Mesenchymal stem cell (in vitro differentiated cells and primary cell): Measurements from ENCODE around the gene MRPL42.
"Not testable (repeated sequence)": the region's sequence is repeated elsewhere in the genome, so short reads cannot be mapped to it uniquely, and the experiment has no call there.

Experiments used
- DNase-seq: peaks from one replicate; pipeline ENCODE4 v3.0.0-alpha.2; 2013
- H2AFZ ChIP-seq: one replicate; pipeline ENCODE4 v1.6.1; 2013; ENCODE audit warnings: low read depth, mild to moderate bottlenecking, control low read depth, inconsistent platforms, low read length, moderate library complexity
- H2AK5ac ChIP-seq: 2 replicates; pipeline ENCODE4 v1.6.1; 2013; ENCODE audit warnings: low read length, moderate library complexity, mild to moderate bottlenecking, inconsistent platforms; ENCODE audit not compliant: severe bottlenecking
- H2BK120ac ChIP-seq: one replicate; pipeline ENCODE4 v1.6.1; 2013; ENCODE audit warnings: low read depth, mild to moderate bottlenecking, inconsistent platforms, low read length, moderate library complexity
- H2BK12ac ChIP-seq, 2 experiments: one replicate each; pipeline ENCODE4 v1.6.1; 2013; ENCODE audit warnings: inconsistent platforms in 2 of 2, low read length in 2 of 2, mild to moderate bottlenecking in 2 of 2, moderate library complexity in 2 of 2, control low read depth in 1 of 2
- H2BK15ac ChIP-seq: one replicate; pipeline ENCODE4 v1.6.1; 2013; ENCODE audit warnings: mild to moderate bottlenecking, low read depth, inconsistent platforms; ENCODE audit not compliant: poor library complexity, severe bottlenecking
- H2BK5ac ChIP-seq: 2 replicates; pipeline ENCODE4 v1.6.1; 2013; ENCODE audit warnings: low read depth, mild to moderate bottlenecking, low read length, control low read depth, inconsistent platforms; ENCODE audit not compliant: poor library complexity, severe bottlenecking
- H3K14ac ChIP-seq, 2 experiments: one replicate each; pipeline ENCODE4 v1.6.1; 2013; ENCODE audit warnings: inconsistent platforms in 2 of 2, low read length in 2 of 2, control low read depth in 1 of 2, mild to moderate bottlenecking in 1 of 2, moderate library complexity in 1 of 2
- H3K18ac ChIP-seq, 2 experiments: one replicate each; pipeline ENCODE4 v1.6.1; 2013; ENCODE audit warnings: inconsistent platforms in 2 of 2, low read length in 2 of 2, control low read depth in 1 of 2, low read depth in 1 of 2, mild to moderate bottlenecking in 1 of 2
- H3K23ac ChIP-seq, 2 experiments: one replicate each; pipeline ENCODE4 v1.6.1; 2013; ENCODE audit warnings: inconsistent platforms in 2 of 2, low read length in 2 of 2, mild to moderate bottlenecking in 2 of 2, moderate library complexity in 2 of 2, control low read depth in 1 of 2
- H3K27ac ChIP-seq: 2 replicates; pipeline ENCODE4 v1.5.1; 2013; ENCODE audit warnings: mild to moderate bottlenecking, moderate library complexity, low read length, control low read depth, inconsistent platforms; ENCODE audit not compliant: poor library complexity, severe bottlenecking
- H3K27me3 ChIP-seq, 2 experiments: 2 replicates each; pipeline versions ENCODE4 v1.6.1 to v1.7.0; 2013; ENCODE audit warnings: low read length in 2 of 2, mild to moderate bottlenecking in 2 of 2, moderate library complexity in 2 of 2, control low read depth in 1 of 2, inconsistent platforms in 1 of 2; ENCODE audit not compliant: control insufficient read depth in 1 of 2, insufficient read depth in 1 of 2
- H3K36me3 ChIP-seq, 2 experiments: 2 replicates each; pipeline versions ENCODE4 v1.6.1 to v1.7.0; 2013; ENCODE audit warnings: low read length in 2 of 2, control low read depth in 1 of 2, inconsistent platforms in 1 of 2, low read depth in 1 of 2, mild to moderate bottlenecking in 1 of 2; ENCODE audit not compliant: insufficient read depth in 2 of 2, control insufficient read depth in 1 of 2
- H3K4ac ChIP-seq, 2 experiments: one replicate each; pipeline ENCODE4 v1.6.1; 2013; ENCODE audit warnings: inconsistent platforms in 2 of 2, low read length in 2 of 2, mild to moderate bottlenecking in 2 of 2, moderate library complexity in 2 of 2, control low read depth in 1 of 2, low read depth in 1 of 2
- H3K4me1 ChIP-seq: 2 replicates; pipeline ENCODE4 v1.6.1; 2013; ENCODE audit warnings: low read depth, low read length, control low read depth; ENCODE audit not compliant: control insufficient read depth, insufficient read depth
- H3K4me2 ChIP-seq: 2 replicates; pipeline ENCODE4 v1.6.1; 2013; ENCODE audit warnings: low read length, mild to moderate bottlenecking, inconsistent platforms; ENCODE audit not compliant: poor library complexity, severe bottlenecking
- H3K4me3 ChIP-seq, 2 experiments: 2 replicates each; pipeline versions ENCODE4 v1.5.1 to v1.7.0; 2013; ENCODE audit warnings: low read length in 2 of 2, mild to moderate bottlenecking in 2 of 2, control low read depth in 1 of 2, low read depth in 1 of 2; ENCODE audit not compliant: insufficient read depth in 1 of 2
- H3K79me1 ChIP-seq: replicated peaks from 2 replicates; pipeline ENCODE4 v1.6.1; 2013; ENCODE audit warnings: mild to moderate bottlenecking, control low read depth, low read length, inconsistent platforms; ENCODE audit not compliant: poor library complexity, severe bottlenecking
- H3K9ac ChIP-seq: 2 replicates; pipeline ENCODE4 v1.7.0; 2013; ENCODE audit warnings: mild to moderate bottlenecking, low read length, moderate library complexity
- H3K9me3 ChIP-seq: 2 replicates; pipeline ENCODE4 v1.7.0; 2013; ENCODE audit warnings: mild to moderate bottlenecking, low read length; ENCODE audit not compliant: control insufficient read depth
- H4K8ac ChIP-seq: one replicate; pipeline ENCODE4 v1.6.1; 2013; ENCODE audit warnings: inconsistent platforms, mild to moderate bottlenecking, low read length, moderate library complexity
- H4K91ac ChIP-seq: one replicate; pipeline ENCODE4 v1.6.1; 2013; ENCODE audit warnings: mild to moderate bottlenecking, low read length, inconsistent platforms
- WGBS: methylation state at CpG from one replicate; pipeline ENCODE4 v1.1.7; 2013; ENCODE audit warnings: mixed read lengths; 5-methylcytosine and 5-hydroxymethylcytosine counted together

Gene MRPL42

GRCh38 chr12:93550748-93551611 lies 83.7 kb downstream of the MRPL42 start:
- H3K23ac ChIP-seq, result no peak overlapping the region
- no peak overlapping the region for H2BK120ac ChIP-seq
- H2AK5ac ChIP-seq, result no peak overlapping the region
- H3K4ac ChIP-seq, result no peak overlapping the region
- H3K36me3 ChIP-seq, result no peaks in the 10 kb centered on the region
- no peaks in the 10 kb centered on the region for H3K79me1 ChIP-seq
- no peak overlapping the region for H4K91ac ChIP-seq
- H3K4me2 ChIP-seq, result no peak overlapping the region
- WGBS, result 79% methylated on average over 10 of the region's 11 CpGs
- no peak overlapping the region for H2BK12ac ChIP-seq
- no peak overlapping the region for H3K18ac ChIP-seq
- no peak overlapping the region for H4K8ac ChIP-seq
- peak overlapping the region in 1 of 2 experiments; percentile 77 for H3K14ac ChIP-seq
- no peak for DNase-seq
- no peaks in the 10 kb centered on the region for H3K9me3 ChIP-seq
- H3K9ac ChIP-seq, result no peak overlapping the region
- no peak overlapping the region for H2BK15ac ChIP-seq
- H3K27me3 ChIP-seq, result no peaks in the 10 kb centered on the region
- H3K4me1 ChIP-seq, result no peaks in the 10 kb centered on the region
- H2AFZ ChIP-seq, result no peak overlapping the region
- H3K4me3 ChIP-seq, result no peak overlapping the region
- H2BK5ac ChIP-seq, result no peak overlapping the region
- H3K27ac ChIP-seq, result no peak overlapping the region

DNA sequence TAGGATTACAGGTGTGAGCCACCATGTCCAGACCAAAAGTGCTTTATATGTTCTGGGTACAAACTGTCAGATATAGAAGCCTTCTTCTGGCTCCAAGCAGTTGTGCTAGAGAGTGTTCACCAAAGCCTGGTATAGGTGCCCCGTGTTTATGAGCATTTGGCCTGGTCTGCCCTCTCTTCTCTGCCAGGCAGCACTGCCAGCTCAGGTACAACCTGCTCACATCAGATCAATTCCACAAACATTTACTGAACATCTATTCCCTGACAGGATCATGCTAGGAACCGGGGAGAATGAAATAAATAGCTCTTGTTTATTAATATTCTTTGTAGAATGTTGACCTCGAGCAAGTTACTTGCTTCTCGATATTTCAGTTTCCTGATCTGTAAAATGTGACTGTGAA lies 85.1 kb downstream of the MRPL42 start:
- Histone ChIP-seq H3K4me2 (no peak overlapping the region), H3K4ac (no peak overlapping the region), H2BK5ac (no peak overlapping the region), H3K18ac (no peak overlapping the region), H2BK120ac (no peak overlapping the region), H4K91ac (no peak overlapping the region), H2AFZ (no peak overlapping the region), H4K8ac (no peak overlapping the region), H3K27ac (no peak overlapping the region), H3K27me3 (no peaks in the 10 kb centered on the region), H2BK15ac (no peak overlapping the region), H3K9ac (no peak overlapping the region), H3K36me3 (no peaks in the 10 kb centered on the region), H3K4me3 (no peak overlapping the region), H3K9me3 (peaks cover 4% of the 10 kb centered on the region), H3K23ac (no peak overlapping the region), H3K14ac (no peak overlapping the region), H2AK5ac (no peak overlapping the region), H3K4me1 (no peaks in the 10 kb centered on the region), H3K79me1 (no peaks in the 10 kb centered on the region), H2BK12ac (no peak overlapping the region)
- DNase-seq, result no peak
- WGBS, result 68% methylated on average over 4 of the region's 4 CpGs

- not testable (repeated sequence) for H3K18ac ChIP-seq, H2AFZ ChIP-seq, H2BK120ac ChIP-seq, H3K27ac ChIP-seq, H4K91ac ChIP-seq, H3K4me1 ChIP-seq, H3K4me2 ChIP-seq, H3K27me3 ChIP-seq, H3K4ac ChIP-seq, H3K9ac ChIP-seq, H3K36me3 ChIP-seq, H2AK5ac ChIP-seq, DNase-seq, H4K8ac ChIP-seq, H3K14ac ChIP-seq, H3K4me3 ChIP-seq, H3K79me1 ChIP-seq, H2BK15ac ChIP-seq, H3K23ac ChIP-seq, H2BK12ac ChIP-seq
- Histone ChIP-seq H2BK5ac (peak overlapping the region; percentile 4), H3K9me3 (peaks cover 20% of the 10 kb centered on the region)
Measured at GRCh38 chr12:93557879-93558278, 90.6 kb downstream of the MRPL42 start.

GRCh38 chr12:93558685-93559084 lies 91.4 kb downstream of the MRPL42 start:
- H2AK5ac ChIP-seq, H2AFZ ChIP-seq, H3K18ac ChIP-seq, H2BK12ac ChIP-seq, DNase-seq, H4K91ac ChIP-seq, H3K36me3 ChIP-seq, H2BK15ac ChIP-seq, H3K9ac ChIP-seq, H3K23ac ChIP-seq, H3K4me3 ChIP-seq, H3K27me3 ChIP-seq, H4K8ac ChIP-seq, H3K27ac ChIP-seq, H3K4me1 ChIP-seq, H3K4me2 ChIP-seq, H3K14ac ChIP-seq, H2BK5ac ChIP-seq, H2BK120ac ChIP-seq, H3K4ac ChIP-seq, H3K79me1 ChIP-seq: not testable (repeated sequence)
- H3K9me3 ChIP-seq, result peaks cover 20% of the 10 kb centered on the region
- no CpG with 5 or more reads among the region's 1 CpG for WGBS
